DMS153 (cell line): Measurements from ENCODE around the gene PRG2.
A peak's percentile ranks its signal among the peaks of the same experiment; 100 is the strongest.

Source experiments
- DNase-seq: peaks from one replicate; lab custom pipeline; 2025; lab: John Stamatoyannopoulos, UW

Gene PRG2

GRCh38 chr11:57390535-57390934, at the start of gene PRG2:
Gene PRG2 (minus strand): TSS chr11:57390650. CDS start chr11:57389944, 706 bp downstream.
- no peak for DNase-seq

GRCh38 chr11:57439786-57440185, 49.3 kb upstream of the PRG2 start:
- no peak for DNase-seq

- no peak for DNase-seq
Measured at GRCh38 chr11:57438345-57439285, 48.2 kb upstream of the PRG2 start.

- DNase-seq, result no peak
Measured at GRCh38 chr11:57436031-57436430, 45.6 kb upstream of the PRG2 start.

GRCh38 chr11:57434640-57435546, 44.4 kb upstream of the PRG2 start:
- DNase-seq, result no peak

- DNase-seq, result no peak
Measured at GRCh38 chr11:57432714-57433163, 42.3 kb upstream of the PRG2 start.

GRCh38 chr11:57432149-57432561, 41.7 kb upstream of the PRG2 start:
- DNase-seq, result no peak

GRCh38 chr11:57430952-57431351, 40.5 kb upstream of the PRG2 start:
- no peak for DNase-seq

GRCh38 chr11:57429946-57430345, 39.5 kb upstream of the PRG2 start:
- peak; percentile 34 for DNase-seq

GRCh38 chr11:57428643-57429042, 38.2 kb upstream of the PRG2 start:
- no peak for DNase-seq

GRCh38 chr11:57427727-57428082, 37.3 kb upstream of the PRG2 start:
- no peak for DNase-seq

- peak; percentile 25 for DNase-seq
Measured at GRCh38 chr11:57426929-57427726, 36.7 kb upstream of the PRG2 start, which contains the start of gene SLC43A3. Gene SLC43A3 (minus strand): TSS chr11:57427121. CDS start chr11:57426172, 949 bp downstream.

GRCh38 chr11:57426439-57426928, 36.0 kb upstream of the PRG2 start:
- DNase-seq, result peak; percentile 26

GRCh38 chr11:57425565-57426438, 35.4 kb upstream of the PRG2 start:
- DNase-seq, result no peak

- DNase-seq, result peak; percentile 43
Measured at GRCh38 chr11:57424792-57425564, 34.5 kb upstream of the PRG2 start.

- no peak for DNase-seq
Measured at GRCh38 chr11:57424137-57424791, 33.8 kb upstream of the PRG2 start.

GRCh38 chr11:57422669-57423068, 32.2 kb upstream of the PRG2 start:
- DNase-seq, result no peak

- no peak for DNase-seq
Measured at GRCh38 chr11:57421805-57422204, 31.4 kb upstream of the PRG2 start.

- no peak for DNase-seq
Measured at GRCh38 chr11:57421066-57421465, 30.6 kb upstream of the PRG2 start.
